CD4-positive, alpha-beta T cell treated with Interleukin-17A for 1 hour (primary cell): Measurements from ENCODE around the gene CDC42BPA.

ENCODE experiments used
- DNase-seq: peaks from one replicate; pipeline ENCODE4 v3.0.0-alpha.2; 2020

Gene CDC42BPA

DNA sequence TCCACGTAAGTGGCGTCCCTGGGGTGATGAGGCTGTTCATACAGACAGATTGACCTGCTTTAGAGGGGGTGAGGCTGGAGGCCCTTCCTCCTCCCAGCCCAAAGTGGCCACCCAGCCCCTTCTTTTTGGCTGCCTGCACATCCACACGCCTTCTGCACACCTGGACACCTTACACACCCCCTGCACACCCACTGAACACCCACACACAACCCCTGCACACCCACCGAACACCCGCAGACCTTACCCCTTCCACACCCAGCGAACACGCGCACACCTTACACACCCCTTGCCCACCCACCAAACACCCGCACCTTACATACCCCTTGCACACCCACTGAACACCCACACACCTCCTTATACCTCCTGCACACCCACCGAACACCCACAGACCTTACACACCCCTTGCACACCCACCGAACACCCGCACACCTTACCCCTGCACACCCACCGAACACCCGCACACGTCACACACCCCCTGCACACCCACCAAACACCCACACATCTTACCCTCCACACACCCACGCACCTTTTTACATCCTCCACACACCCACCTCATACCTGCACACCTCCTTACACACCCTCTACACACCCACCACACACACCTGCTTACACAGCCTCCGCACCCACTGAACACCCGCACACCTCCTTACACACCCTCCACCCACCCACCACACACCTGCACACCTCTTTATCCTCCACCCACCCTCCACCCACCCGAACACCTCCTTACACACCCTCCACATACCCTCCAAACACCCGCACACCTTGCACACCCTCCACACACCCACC lies 340.5 kb downstream of the CDC42BPA start:
- DNase-seq: no peak

DNA sequence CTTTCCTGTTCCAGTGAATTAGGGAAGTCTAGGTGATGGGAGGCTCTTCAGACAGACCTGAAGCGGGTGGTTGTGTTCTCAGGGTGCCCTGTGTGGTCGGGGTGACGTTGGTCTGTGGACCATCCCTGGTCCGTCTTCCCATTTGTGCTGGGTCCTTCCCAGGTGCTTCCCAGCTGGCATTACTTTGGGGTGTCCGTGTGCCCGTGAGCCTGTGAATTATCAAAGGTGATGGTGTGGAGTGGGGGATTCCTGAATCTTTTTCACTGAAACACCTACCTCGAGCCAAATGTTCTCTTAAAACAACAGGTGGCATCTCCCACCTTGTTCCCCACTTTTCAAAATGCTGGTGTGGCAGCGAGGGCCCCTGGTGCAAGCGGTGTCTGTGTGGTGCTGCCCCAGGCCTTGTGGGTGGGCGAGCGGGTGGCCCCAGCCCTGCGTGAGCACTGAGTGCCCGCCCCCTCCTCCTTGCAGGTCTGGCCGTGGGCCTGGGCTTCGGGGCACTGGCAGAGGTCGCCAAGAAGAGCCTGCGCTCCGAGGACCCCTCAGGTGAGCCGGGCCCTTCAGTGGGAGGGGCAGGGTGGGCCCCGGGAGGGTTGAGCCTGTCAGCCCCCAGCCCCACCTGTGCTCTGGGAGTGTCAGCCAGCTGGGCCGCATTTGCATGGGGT lies 341.2 kb downstream of the CDC42BPA start:
- no peak for DNase-seq

DNA sequence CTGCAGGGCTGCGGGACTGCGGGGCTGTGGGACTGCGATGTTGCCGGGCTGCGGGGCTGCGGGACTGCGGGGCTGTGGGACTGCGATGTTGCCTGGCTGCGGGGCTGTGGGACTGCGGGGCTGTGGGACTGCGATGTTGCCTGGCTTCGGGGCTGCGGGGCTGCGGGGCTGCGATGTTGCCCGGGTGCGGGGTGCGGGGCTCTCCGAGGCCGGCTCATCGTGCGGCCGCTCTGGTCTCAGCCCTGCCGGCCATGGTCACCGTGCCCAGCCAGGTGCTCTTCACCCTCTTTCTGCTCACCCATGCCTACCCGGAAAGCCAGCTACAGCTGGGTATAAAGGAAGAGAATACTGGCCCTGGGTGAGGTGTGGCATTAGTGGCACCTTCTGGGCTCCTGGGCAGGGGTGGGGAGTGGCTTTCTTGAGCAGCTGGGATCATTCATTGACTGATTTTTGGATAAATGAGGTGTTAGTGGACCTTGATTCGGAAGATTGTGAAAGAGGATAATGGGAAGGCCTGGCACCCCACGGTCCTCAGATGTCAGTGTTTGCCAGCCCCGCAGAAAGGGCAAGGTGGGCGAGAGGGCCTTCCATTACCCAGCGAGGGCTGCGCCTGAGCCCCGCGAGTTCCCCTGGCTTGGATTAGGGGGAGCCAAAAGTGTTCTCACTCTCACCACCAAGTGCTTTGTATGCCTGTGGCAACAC lies 341.9 kb downstream of the CDC42BPA start:
- no peak for DNase-seq

DNA sequence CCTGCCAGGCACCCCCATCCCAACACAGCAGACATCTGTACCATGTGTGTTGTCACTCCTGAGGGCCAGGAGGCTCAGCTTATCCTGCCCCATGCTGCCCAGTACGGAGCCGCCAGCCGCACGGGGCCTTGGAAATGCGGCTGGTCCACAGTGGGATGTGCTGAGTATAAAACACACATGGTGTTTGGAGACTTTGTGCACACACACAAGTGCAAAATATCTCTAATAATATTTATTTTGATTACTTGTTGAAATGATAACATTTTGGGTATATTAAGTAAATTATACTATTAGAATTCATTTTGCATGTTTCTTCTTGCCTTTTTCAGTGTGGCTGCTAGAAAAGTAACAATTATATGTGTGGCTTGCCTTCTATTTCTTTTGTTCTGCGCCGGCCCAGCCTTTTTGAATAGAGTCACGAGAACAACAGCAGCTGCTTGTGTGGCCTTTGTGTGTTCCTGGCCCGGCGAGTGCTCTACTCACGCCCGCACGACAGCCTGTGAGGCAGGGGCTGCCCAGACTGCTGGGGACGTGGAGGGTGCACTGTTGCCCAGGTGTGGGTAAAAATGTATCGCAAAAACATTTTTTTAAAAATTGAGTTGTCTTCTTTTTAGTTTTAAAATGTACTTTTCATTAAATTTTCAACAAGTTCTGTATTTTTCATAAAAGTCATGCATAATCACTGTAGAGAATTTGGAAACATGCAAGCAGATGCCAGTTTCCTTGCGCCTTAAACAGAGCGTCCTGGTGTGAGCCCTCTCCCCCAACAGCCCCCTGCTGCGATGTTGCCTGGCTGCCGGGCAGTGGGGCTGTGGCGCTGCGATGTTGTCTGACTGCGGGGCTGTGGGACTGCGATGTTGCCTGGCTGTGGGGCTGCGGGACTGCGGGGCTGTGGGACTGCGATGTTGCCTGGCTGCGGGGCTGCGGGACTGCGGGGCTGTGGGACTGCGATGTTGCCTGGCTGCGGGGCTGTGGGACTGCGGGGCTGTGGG lies 342.7 kb downstream of the CDC42BPA start:
- DNase-seq: no peak

DNA sequence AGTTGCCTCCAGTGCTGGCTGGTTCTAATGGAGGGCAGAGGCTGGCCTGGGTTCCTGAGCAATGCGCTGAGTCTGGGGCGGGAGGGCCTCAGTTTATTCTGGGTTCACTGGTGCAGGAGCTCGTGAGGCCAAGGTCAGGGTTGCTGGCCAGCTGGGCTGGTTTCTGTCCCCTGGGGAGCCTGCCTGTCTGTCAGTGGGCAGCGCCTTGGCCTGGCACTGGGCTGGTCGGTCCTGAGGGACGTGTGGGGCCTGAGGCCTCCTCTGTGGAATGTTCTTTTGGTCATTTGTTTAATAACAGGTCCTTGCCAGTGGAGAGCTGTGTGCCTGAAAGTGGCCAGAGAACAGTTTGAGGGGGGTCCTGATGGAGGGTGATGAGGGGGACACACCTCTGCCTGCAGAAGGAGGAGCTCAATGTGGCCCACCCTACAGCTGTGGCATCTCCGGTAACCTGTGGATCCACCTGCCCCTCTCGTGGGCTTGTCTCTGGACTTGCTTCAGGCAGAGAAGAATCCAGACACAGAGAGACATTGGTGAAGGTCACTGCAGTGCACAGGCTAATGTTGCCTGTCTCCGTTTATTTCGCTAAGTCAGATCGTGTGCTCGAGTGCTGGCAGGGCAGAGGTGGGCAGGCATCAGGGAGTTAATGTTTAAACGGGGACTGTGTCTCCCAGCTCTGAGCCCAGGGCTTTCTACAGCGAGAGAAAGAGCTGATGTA lies 343.6 kb downstream of the CDC42BPA start:
- no peak for DNase-seq

- no peak for DNase-seq
These were observed 344.3 kb downstream of the CDC42BPA start for GRCh38 chr1:226973898-226974543.

GRCh38 chr1:226973371-226973897 lies 344.9 kb downstream of the CDC42BPA start:
- no peak for DNase-seq

DNA sequence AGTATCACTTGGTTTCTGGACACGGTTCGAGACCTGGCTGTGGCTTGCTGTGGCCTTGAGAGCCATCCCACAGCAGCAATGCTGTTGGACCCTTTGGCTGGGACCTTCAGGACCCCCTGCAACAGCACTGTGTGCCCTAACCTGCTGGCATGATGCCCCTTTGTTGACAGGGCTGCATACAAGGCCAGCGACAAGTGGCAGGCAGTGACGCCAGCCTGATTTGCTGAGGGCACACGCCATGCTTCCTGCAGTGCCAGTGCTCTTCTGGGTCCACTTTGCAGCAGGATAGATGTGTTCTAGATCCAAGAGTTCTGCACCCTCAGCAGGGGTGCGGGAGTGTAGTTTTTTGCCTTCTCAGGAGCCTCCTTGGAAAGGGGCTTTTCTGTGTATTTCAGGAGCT lies 345.4 kb downstream of the CDC42BPA start:
- DNase-seq: no peak

DNA sequence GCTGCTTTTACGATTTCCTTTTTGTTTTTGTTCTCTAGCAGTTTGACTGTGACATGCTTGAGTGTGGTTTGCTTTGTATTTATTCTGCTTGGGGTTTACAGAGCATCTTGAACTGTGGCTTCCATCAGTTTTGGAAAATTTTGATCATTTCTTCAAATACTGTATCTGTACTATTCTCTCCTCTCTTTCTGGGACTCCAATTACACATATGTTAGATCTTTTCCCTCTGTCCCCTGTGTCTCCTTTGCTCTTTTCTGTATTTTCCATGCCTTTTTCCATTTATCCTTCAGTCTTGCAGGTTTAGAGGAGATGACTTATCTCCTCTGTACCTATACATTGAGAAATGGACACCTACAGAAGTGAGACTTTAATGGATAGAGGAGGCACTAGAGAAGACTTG lies 346.5 kb downstream of the CDC42BPA start:
- no peak for DNase-seq

- no peak for DNase-seq
These were observed 350.6 kb downstream of the CDC42BPA start for GRCh38 chr1:226967665-226968064.

DNA sequence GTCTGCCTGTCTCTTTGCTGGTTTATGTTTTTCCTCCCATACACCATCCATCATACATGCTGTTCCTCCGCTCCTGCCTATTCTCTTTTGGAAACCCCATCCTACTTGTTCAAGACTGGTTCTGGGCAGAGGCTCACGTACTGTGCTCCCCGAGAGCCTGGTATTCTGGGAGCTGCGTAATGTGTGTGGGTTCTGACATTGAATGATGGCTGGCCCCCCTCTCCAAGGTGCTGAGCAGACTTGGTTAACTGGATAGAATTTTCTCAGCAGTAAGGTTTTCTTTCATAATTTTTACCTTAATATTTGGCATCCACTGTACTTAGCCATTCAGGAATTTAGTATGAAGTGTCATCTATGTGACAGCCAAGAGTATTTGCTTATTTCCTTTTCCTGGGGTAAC lies 351.6 kb downstream of the CDC42BPA start:
- no peak for DNase-seq

DNA sequence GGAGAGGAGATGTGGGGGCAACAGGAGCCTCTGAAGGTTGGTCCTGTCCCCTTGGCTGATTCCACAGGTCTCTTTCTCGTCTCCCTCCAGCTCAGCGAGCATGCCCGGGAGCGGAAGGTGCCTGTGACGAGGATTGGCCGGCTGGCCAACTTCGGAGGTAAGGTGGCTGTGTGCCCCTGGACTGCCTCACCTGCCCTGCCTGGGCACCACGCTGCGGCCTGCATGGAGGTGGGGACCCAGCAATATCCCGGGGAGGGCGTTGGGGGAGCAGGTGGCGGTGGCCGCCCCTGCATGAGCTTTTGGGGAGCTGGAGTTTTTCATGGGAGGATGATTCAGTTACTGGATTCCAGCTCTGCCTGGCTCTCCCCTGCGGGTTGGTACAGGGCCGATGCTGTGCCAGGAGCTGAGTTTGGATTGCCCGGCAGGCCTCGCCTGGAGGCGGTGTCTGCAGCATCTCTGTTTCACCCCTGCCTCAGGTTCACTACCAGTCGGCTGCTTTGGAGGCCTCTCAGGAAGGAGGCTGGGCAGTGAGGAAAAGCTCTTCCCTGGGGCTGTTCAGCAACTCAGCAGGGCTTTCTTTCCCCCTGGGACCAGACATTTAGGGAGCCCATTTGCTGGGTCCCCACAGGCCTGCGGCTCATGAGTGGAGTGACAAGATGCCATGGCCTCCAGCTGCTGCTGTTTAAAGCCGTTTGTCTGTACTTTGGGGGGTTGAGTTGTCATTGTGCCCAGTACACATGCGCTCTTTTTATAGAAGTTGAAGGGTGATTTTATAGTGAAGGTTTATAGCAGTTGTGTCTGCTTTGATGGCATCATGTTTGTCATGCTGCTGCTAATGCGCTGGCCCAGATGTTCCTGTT lies 352.5 kb downstream of the CDC42BPA start:
- no peak for DNase-seq

DNA sequence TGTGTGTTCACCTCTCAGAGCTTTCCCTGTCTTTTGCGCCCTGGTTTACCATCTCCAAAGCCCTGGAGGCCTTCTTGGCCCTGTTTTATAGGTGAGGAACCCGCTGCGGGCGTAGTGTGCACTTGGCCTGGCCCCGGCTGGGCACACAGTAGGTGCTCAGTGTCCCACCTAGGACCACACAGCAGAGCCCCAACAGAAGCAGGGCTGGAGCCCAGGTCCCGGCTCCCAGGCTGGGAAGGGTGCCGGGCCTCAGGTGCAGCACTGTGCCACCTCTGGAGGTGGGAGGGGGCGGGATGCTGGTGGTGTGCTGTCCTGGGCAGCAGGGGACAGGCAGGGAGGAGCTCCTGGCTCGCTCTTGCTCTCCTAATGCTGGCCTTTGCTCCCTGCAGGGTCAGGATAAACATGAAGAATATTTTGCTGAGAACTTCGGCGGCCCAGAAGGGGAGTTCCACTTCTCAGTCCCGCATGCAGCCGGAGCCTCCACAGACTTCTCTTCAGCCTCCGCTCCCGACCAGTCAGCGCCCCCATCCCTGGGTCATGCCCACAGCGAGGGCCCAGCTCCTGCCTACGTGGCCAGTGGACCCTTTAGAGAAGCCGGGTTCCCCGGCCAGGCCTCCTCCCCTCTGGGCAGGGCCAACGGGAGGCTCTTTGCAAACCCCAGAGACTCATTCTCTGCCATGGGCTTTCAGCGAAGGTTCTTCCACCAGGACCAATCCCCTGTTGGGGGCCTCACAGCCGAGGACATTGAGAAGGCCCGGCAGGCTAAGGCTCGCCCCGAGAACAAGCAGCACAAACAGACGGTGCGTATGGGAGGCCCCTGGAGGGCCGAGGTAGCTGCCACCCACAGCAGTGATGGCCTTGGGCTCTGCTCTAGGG lies 353.4 kb downstream of the CDC42BPA start:
- no peak for DNase-seq

DNA sequence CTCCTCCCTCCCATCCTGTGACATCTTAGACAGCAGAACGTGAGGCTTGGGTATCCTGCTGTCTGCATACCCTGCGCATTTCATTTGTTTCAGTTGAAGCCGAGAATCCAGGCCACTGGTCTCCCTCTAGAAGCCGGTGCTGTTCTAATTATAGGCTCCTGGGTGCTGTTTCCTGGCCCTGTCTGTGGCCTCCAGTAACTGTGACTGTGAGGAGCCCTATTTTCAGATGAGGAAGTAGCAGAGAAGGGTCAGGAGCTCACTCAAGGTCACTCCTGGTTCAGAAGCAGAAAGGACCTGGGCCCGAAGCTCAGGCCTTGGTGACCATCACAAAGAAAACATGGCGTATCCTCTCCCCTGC lies 354.2 kb downstream of the CDC42BPA start:
- DNase-seq: no peak

GRCh38 chr1:226962421-226963391 lies 355.6 kb downstream of the CDC42BPA start:
- DNase-seq: no peak

GRCh38 chr1:226960944-226961765 lies 357.1 kb downstream of the CDC42BPA start:
- DNase-seq: no peak

GRCh38 chr1:226960256-226960655 lies 358.0 kb downstream of the CDC42BPA start:
- no peak for DNase-seq
